HG02642 (cell line): ENCODE data around the gene CERS1.

Experiments
- ATAC-seq: cut with Tn5 transposase; IDR thresholded peaks from one replicate; pipeline ENCODE4 v1.9.1; 2021; ENCODE audit warnings: mild to moderate bottlenecking; ENCODE audit not compliant: unreplicated experiment, poor library complexity

Gene CERS1, protein sequence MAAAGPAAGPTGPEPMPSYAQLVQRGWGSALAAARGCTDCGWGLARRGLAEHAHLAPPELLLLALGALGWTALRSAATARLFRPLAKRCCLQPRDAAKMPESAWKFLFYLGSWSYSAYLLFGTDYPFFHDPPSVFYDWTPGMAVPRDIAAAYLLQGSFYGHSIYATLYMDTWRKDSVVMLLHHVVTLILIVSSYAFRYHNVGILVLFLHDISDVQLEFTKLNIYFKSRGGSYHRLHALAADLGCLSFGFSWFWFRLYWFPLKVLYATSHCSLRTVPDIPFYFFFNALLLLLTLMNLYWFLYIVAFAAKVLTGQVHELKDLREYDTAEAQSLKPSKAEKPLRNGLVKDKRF

DNA sequence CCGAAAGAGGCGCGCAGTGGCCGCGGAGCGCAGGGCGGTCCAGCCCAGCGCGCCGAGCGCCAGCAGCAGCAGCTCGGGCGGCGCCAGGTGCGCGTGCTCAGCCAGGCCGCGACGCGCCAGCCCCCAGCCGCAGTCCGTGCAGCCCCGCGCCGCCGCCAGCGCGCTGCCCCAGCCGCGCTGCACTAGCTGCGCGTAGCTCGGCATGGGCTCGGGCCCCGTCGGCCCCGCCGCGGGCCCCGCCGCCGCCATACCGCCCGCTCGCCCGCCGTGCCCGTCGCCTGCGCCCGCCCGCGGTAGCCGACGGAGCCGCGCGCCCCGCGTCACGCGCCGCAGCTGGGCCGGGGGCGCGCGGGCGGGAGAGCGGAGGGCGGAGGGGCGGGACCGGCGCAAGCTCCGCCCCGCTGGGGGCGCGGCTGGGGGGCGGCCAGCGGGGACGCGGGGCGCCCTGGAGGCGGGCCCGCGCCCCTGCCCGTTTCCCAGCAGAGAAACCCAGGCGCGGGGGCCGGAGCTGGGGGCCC, at the start of gene CERS1:
Gene CERS1 (minus strand): TSS at position 335 of the 518 bp plus-strand sequence. CDS start 86 bp downstream, at position 249.
- ATAC-seq = no peak

DNA sequence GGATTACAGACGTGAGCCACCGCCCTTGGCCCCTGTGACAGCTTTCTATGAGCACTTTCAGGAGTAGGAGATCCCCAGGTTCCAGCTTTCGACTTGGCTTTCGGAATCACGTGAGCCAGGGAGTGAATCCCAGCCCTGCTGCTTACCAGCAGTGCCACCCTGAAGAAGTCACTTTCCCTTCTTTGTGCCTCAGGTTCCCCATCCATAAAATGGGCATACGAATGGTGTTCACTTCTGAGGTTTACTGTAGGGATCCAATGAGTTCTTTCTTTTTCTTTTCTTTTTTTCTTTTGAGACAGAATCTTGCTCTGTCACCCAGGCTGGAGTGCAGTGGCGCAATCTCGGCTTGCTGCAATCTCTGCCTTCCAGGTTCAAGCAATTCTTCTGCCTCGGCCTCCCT, 49.3 kb upstream of the CERS1 start:
- no peak for ATAC-seq

DNA sequence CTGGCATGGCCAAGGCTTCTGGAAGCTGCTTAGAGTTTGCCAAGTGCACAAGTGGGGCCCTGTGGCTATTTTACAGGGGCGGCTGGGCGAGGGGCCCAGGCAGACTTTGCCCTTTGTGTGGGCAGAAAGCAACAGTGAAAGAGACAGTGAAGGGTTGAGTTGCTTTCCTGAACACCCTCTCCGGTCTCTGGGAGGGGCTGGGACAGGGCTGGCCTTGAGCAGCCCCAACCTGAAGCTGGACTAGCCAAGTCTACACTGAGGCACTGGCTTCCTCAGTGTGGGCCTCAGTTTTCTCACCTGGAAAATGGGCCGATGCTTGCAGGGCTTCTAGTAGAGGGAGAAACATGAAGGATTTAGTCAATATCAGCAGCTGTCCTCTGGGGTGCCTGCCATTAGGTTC, 47.5 kb upstream of the CERS1 start:
- no peak for ATAC-seq

DNA sequence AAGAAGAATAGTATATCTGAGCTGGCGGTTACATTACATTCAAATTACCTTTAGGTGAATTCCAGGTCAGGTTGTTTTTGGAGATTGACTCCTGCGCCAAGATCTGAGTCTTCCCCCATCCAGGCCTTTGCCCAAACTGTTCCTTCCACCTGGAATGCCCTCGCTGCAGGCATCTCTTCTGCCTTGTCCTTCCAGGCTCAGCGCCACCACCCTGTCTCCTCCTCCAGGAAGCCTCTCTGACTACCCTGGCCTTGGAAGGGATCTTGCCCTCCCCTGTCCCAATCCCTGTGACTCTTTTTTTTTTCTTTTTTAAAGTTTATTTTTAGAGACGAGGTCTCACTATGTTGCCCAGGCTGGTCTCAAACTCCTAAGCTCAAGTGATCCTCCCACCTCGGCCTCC, 46.7 kb upstream of the CERS1 start:
- ATAC-seq = no peak

DNA sequence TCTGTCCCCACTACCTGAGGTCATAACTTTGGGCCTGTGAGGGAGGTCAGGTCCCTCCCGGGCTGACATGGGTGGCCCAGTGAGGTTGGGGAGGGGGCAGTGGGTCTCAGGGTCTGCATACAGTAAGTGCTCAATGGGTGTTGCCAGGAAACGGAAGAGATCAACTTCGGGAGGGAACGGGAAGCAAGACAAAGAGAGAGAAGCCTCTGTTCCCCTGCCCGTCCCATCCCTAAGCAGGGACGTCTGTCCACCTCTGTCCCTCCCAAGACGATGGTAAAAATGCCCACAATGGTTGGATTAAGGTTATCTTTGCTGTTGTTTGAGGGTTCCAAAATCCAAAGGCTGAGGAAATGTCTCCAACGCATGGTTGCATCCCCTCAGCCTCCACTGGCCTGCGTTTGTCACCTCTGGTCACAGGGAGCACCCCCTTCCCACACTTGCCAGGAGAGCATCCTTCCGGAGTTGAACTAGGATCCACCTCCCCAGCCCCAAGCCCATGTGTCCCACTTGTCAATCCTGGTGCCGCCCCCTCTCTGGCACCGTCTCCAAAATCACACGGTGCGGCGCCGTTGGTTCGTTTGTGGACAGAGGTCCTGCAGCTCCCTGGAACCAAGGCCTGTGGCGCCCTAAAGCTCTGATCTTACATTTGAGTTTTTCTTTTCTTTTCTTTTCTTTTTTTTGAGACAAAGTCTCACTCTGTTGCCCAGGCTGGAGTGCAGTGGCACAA, 45.8 kb upstream of the CERS1 start:
- ATAC-seq = no peak

DNA sequence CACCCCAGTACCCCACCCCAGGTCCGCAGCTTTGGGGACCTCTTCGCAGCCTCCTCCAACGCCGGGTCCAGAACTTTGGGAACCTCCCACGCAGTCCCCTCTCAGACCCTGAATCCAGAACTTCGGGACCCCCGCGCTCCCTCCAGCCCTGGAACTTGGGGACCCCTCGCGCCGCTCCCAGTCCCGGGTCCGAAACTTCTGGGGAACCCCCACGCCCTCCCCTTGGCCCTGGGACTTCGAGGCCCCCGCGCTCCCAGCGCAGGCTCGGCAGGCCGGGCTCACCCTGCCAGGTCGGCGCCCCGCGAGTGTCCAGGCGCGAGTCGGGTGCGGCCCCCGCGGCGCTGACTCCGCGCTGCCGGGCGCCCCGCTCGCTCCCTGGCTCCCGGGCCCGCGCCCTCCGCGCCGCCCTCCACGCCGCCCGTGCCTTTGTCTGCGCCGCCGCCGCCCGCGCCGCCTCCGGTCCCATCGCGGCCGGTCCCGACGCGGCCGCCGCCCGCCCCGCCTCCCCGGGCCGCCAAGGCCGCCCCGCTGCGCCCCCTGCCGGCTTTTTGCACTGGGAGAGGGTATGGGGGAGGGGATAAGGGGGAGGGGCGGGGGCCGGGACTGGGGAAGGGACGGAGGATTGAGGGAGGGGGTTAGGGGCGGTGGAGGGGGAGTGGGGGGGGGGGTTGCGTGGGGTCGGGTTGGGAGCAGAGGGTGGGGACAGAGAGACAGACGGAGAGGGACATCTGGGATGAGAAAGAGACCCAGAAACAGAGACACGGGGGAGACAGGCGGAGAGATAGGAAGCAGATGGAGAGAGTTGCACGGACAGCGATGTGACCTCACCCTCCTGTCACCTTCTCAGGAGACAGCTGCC, 45.0 kb upstream of the CERS1 start, which contains the start of gene HOMER3:
Gene HOMER3 (minus strand): TSS at position 449 of the 859 bp plus-strand sequence. CDS start 2,235 bp downstream, outside the sequence.
- no peak for ATAC-seq

DNA sequence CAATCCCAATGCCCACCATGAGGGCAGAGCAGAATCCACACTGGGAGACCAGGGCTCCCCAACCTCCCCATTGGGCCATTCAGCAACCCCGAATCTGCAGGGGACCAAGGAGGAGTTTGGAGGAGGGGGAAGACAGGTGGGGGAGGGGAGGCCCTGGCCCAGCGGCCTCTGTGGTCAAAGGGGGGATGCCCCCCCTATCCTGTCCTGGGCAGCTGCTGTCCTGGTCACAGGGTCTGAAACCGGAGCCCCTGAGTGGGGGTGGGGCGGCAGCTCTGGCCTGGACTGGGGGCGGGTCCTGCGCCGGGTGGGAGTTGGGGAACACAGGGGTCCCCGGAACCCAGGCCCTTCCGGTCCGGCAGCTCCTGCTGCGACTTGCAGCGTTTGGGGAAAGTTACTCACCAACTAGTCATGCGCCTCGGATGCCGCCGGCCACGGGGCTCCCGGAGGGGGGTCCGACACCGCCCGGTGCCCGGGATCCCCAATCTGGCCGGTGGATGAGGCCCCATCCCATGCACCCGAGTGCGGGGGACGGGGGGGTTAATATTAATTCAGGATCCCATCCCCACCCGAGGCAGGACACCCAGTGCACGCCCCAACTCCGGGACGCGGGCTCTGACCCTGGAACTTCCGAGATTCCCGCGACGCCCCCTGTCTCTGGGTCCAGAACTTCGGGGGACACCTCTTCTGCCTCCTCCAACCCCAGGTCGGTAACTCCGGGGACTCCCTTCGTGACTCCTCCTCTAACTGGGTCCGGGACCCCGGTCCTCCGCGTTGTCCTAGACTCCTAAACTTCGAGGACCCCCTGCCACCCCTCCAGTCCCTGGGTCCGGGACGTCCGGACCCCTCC, 44.2 kb upstream of the CERS1 start:
- no peak for ATAC-seq

DNA sequence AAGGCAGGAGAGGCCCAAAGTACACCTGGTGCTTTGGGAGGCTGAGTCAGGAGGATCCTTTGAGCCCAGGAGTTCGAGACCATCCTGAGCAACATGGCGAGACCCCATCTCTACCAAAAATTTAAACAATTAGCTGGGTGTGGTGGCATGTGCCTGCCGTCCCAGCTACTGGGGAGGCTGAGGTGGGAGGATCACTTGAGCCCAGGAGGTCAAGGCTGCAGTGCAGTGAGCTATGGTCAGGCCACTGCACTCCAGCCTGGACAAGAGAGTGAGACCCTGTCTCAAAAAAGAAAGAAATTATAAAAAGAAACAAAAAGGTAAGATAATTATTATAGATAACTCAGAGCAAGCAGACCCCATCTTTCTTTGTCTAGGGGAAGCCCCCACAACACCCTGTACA, 43.2 kb upstream of the CERS1 start:
- ATAC-seq = no peak

DNA sequence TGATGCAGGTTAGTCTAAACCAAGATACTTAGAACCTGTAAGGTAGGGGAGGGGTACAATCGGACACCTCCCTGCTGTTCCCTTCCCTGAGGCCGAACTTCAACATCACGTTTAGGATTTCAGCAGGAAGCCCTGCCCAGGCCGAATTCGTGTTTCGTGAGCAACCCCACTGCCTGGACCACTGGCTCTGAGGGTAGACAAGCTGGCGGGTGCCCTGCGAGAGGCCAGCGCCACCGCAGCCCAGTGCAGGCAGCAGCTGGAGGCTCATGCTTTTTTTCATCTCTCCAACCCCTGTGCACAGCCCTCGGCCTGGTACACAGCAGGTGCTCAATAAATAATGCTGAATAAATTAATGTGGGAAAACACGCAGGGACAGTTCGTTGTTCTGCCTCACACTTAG, 37.3 kb upstream of the CERS1 start:
- ATAC-seq = no peak

DNA sequence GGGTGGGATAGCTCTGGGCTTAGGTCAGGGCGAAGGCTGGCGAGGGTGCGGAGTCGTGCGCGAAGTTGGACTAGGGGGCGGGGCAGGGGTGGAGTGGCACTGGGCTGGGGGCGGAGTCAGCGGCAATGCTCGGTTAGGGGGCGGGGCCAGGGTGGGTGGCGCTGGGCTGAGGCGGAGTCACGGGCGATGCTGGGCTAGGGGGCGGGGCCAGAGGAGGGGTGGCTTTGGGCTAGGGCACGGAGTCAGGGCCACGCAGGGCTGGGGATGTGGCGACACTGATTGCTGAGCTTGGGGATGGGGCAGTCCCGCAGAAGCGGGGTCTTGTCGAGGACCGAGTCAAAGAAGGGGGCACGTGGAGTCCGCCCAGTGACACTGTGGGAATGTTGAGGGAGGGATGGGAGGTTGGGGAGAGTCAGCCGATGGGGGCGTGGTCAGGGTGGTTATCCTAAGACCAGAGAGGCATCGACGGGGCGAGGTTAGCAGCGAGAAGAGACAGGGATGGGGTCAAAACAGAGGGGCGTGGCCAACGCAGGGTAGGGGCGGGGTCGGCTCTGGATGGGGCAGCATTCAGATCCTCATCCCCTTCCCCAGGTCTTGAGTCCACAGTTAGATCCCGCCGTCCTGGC, 36.4 kb upstream of the CERS1 start:
- ATAC-seq = no peak

DNA sequence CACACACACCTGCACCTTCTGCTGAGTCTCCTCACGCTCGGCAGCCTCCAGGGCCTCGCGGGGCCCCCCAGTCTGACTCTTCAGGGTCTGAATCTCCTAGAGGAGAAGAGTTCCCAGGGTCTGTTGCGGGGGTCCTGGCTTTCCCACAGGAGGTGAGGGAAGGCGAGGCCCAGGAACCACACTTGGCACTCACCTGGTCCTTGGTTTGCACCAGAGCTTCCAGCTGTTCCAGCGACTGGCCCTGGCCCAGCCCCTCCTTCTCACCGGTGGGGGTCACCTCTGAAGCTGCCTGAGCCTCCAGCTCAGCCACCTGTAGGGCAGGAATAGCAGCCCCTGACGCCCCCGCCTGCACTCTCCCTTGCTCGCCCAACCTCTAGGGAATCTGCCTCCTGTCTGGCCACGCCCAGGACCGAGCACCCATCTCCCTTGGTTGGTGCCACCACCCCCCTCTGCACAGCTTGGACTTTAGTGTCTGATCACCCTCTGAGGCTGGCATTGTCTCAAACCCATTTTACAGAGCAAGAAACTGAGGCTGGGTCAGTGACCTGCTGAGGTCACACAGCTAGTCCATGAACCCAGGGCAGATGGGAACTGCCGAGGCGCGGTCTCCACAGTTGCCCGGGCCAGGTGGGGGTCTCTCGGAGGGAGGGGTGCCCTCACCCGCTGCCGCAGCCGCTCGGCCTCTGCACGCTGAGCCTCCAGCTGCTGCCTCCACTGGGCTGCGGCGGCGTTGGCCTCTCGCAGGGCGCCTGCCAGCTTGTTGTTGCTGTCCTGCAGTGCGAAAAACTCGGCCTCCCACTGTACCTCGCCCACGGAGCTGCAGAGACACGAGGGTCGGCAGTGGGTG, 35.6 kb upstream of the CERS1 start:
- no peak for ATAC-seq

DNA sequence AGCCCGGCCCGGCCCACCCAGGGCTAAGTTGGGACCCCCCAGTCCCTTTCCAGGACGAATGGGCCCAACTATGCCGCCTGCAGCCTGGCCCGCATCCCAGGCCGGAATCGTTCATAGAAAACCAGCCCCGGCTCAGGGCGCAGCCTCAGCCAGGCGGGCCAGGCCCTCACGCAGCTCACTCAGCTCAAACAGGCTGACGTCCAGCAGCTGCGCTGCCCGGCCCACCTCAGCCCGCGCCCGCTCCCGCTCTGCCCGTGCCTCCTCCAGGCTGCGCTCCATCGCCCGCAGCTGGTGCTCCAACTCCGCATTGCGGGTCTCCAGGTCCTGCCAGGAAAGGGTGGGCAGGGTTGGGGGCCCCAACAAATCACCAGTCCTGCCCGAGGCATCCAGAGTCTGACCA, 33.4 kb upstream of the CERS1 start:
- ATAC-seq = no peak

DNA sequence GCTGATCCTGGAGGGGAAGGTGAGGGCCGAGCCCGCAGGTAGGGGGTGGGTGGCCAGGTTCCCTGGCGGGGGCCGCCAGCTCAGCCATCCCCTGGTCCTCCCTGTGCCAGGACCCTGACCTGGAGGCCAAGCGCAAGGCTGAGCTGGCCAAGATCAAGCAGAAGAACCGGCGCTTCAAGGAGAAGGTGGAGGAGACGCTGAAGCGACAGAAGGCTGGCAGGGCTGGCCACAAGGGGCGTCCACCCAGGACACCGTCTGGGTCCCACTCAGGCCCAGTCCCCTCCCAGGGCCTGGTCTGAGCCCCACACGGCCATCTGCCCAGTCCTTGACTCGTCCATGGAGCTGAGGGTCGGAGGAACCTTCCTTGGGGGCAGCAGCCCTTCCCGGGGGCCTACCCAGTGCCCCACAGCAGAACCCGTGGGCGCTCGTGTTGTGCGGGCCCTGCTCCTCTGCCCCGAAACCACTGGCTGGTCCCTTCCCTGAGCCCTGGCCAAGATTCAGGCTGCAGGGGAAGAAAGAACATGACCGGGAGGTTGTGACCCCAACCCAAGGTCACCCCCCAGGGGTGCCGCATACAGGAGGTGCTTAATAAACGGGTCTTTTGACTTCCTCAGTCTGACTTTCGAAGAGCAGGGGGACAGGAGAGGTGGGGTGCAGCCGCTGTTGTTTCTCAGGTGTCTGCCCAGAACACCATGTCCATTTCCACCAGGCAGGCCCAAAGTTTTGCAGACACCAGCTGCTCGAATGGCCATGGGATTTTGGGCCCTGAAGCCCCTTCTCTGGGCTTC, 32.3 kb upstream of the CERS1 start:
- no peak for ATAC-seq

DNA sequence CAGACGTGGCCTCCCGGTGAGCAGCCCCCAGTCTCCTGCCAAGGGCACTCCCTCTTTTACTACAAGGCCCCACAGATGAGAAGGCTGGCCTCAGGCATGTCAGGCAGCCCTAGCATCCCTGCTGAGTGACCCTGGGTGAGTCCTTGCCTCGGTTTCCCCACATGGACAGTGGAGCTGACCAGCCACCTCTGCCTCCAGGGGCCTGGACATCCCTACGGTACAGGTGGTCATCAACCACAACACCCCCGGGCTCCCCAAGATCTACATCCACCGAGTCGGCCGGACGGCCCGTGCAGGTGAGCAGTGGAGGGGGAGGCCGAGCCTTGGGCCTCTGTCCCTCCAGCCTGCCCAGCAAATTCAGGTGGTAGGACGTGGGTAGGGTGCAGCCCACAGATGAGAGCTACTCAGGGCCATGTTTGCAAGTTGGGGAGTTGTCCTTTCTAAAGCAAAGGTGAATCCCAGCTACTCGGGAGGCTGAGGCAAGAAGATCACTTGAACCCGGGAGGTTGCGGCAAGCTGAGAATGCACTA, 28.8 kb upstream of the CERS1 start:
- no peak for ATAC-seq

DNA sequence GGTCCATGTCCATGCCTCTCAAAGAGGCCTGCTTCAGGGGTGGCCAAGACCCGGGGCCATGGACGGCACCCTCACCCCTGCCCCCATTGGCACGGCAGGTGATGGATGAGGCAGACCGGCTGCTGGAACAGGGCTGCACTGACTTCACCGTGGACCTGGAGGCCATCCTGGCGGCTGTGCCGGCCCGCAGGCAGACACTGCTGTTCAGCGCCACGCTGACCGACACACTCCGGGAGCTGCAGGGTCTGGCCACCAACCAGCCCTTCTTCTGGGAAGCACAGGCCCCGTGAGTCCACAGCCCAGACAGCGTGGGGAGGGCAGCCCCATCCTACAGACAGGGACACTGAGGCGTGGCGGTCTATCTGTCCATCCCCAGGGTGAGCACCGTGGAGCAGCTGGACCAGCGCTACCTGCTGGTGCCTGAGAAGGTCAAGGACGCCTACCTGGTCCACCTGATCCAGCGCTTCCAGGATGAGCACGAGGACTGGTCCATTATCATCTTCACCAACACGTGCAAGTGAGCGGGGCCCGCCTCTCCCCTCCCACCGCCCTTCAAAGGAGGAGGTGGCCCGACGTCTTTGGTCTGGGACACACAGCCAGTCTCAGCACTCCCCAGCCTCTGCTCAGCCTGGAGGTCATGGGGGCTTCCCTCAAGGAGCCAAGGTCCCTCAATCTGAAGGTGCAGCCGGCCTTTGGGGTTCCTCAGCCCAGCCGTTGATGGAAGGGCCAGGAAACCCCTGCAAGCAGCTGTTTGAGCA, 26.4 kb upstream of the CERS1 start:
- no peak for ATAC-seq

DNA sequence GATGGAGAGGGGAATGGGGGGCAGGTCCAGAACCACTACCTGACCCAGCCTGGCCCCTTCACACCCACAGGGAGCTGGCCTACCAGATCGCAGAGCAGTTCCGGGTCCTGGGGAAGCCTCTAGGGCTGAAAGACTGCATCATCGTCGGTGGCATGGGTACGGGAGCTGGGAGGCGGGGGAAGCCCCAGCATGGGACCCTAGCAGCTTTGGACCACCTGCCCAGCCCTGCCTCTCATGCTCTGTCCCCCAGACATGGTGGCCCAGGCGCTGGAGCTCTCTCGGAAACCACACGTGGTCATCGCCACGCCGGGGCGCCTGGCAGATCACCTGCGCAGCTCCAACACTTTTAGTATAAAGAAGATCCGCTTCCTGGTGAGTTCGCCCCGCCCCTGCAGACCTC, 25.6 kb upstream of the CERS1 start:
- ATAC-seq = no peak

DNA sequence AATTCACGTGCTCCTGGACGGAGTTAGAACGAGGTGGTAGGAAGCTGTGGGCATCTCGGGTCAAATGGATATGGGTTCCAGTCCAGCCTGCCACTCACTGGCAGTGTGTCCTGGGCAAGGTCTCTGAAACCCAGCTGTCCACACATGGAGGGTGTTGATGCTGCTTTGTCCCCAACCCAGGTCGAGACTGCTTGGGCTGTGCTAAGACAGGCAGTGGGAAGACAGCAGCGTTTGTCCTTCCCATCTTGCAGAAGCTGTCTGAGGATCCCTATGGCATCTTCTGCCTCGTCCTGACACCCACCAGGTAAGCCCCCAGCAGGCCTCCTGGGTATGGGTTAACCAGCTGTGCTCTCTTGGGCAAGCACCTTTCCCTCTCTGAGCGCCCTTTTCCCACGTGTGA, 24.4 kb upstream of the CERS1 start:
- no peak for ATAC-seq
